RWPE2 (cell line): ENCODE measurements around the gene ZNF681.
A peak's percentile ranks its signal among the peaks of the same experiment; 100 is the strongest.
"Not testable (repeated sequence)": the region's sequence is repeated elsewhere in the genome, so short reads cannot be mapped to it uniquely, and the experiment has no call there.

Experiments used
- ATAC-seq: fragments of 200-7000 bp; cut with Tn5 transposase; 3 replicates; pipeline ENCODE4 v1.9.1; 2021; ENCODE audit warnings: low read depth
- DNase-seq: peaks from one replicate; pipeline ENCODE4 v3.0.0-alpha.2; 2020; ENCODE audit warnings: low spot score
- H3K27ac ChIP-seq: fragments of 450-650 bp; 2 replicates; pipeline ENCODE4 v1.5.1; 2017; ENCODE audit warnings: mild to moderate bottlenecking; ENCODE audit not compliant: poor library complexity, severe bottlenecking
- H3K27me3 ChIP-seq: fragments of 250-450 bp; sonication (Bioruptor Pico); 2 replicates; pipeline ENCODE4 v1.5.1; 2021; ENCODE audit warnings: mild to moderate bottlenecking, moderate library complexity; ENCODE audit not compliant: insufficient read depth, poor library complexity, severe bottlenecking
- H3K36me3 ChIP-seq: fragments of 250-450 bp; sonication (Bioruptor Pico); 2 replicates; pipeline ENCODE4 v1.5.1; 2020; ENCODE audit warnings: low read depth, mild to moderate bottlenecking, moderate library complexity
- H3K4me1 ChIP-seq: fragments of 250-450 bp; sonication (Bioruptor Pico); 2 replicates; pipeline ENCODE4 v1.5.1; 2021; ENCODE audit warnings: mild to moderate bottlenecking, moderate library complexity; ENCODE audit not compliant: insufficient read depth, poor library complexity, severe bottlenecking
- H3K4me3 ChIP-seq: fragments of 250-450 bp; sonication (Bioruptor Pico); 2 replicates; pipeline ENCODE4 v1.5.1; 2021; ENCODE audit warnings: mild to moderate bottlenecking, moderate library complexity; ENCODE audit not compliant: severe bottlenecking
- H3K9me3 ChIP-seq: fragments of 250-450 bp; sonication (Bioruptor Pico); 2 replicates; pipeline ENCODE4 v1.5.1; 2021; ENCODE audit warnings: mild to moderate bottlenecking, moderate library complexity; ENCODE audit not compliant: severe bottlenecking
- TF ChIP-seq, protein P1 (sequence below): fragments of 450-650 bp; IDR thresholded peaks from one replicate; pipeline ENCODE4 v1.5.1; 2017; ENCODE audit warnings: mild to moderate bottlenecking, moderate library complexity; ENCODE audit not compliant: poor library complexity, severe bottlenecking

ZNF681 gene

DNA sequence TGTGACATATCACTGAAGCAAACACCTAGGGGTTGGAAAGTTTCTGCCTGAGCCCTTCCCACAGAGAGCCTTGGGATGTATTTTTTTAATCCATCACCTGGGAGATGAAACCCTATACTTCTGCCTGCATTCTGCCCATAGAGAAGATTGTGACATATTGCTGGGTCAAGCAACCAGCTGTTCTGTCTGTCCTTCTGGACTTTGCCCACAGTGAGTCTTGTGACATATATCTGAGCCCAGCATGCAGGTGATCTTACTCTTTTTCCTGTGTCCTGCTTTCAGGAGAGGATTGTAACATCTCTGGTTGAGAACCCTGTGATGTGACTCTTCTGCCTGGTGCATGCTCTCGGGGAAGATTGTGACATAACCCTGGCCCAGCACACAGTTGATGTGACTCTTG, 24.9 kb upstream of the ZNF681 start:
- DNase-seq: no peak
- no peak overlapping the region for H3K4me3 ChIP-seq
- peaks cover 7% of the 10 kb centered on the region; the same call in 1 of the 2 replicates for H3K36me3 ChIP-seq
- H3K27ac ChIP-seq: no peak overlapping the region
- no peak for ATAC-seq
- TF ChIP-seq, protein P1, sequence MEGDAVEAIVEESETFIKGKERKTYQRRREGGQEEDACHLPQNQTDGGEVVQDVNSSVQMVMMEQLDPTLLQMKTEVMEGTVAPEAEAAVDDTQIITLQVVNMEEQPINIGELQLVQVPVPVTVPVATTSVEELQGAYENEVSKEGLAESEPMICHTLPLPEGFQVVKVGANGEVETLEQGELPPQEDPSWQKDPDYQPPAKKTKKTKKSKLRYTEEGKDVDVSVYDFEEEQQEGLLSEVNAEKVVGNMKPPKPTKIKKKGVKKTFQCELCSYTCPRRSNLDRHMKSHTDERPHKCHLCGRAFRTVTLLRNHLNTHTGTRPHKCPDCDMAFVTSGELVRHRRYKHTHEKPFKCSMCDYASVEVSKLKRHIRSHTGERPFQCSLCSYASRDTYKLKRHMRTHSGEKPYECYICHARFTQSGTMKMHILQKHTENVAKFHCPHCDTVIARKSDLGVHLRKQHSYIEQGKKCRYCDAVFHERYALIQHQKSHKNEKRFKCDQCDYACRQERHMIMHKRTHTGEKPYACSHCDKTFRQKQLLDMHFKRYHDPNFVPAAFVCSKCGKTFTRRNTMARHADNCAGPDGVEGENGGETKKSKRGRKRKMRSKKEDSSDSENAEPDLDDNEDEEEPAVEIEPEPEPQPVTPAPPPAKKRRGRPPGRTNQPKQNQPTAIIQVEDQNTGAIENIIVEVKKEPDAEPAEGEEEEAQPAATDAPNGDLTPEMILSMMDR: no peak
- H3K27me3 ChIP-seq: no peaks in the 10 kb centered on the region
- no peaks in the 10 kb centered on the region for H3K4me1 ChIP-seq
- no peaks in the 10 kb centered on the region for H3K9me3 ChIP-seq

DNA sequence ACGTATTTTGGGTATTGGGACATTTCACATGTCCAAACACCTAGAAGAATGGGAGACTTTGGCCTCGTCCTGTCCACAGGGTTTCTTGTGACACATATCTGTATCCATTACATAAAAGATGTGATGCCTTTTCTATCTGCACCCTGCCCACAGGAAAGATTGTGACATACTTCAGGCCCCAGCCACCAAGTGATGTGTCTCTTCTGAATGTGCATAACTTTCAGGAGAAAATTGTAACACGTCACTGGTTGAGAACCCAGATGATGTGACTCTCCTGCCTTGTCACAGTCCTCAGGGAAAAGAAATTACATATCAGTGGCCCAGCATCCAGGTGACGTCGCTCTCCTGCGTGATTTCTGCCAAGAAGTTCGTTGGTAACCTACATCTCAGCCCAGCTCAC, 21.0 kb upstream of the ZNF681 start:
- TF ChIP-seq, protein P1: no peak
- DNase-seq (no peak), ATAC-seq (no peak)
- Histone ChIP-seq H3K9me3 (no peaks in the 10 kb centered on the region), H3K27me3 (no peaks in the 10 kb centered on the region), H3K4me1 (no peaks in the 10 kb centered on the region), H3K27ac (no peak overlapping the region), H3K36me3 (peaks cover 22% of the 10 kb centered on the region; the same call in 1 of the 2 replicates), H3K4me3 (no peak overlapping the region)

DNA sequence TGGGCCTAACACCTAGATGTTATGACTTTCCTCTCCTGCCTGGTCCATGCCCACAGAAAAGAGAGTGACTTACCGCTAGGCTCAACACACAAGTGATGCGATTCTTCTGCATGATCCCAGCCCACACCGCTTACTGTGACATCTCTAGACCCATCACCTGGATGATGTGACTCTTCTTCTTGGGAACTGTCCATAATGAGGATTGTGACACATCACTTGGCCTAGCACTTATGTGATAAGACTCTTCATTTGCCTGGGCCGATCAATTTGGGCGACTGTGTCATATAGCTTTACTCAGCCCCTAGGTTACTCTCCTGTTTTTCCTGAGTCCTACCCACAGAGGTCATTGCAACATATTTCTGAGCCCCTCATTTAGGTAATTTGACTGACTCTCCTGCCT, 19.9 kb upstream of the ZNF681 start:
- Histone ChIP-seq H3K27ac (no peak overlapping the region), H3K9me3 (no peaks in the 10 kb centered on the region), H3K4me1 (no peaks in the 10 kb centered on the region), H3K4me3 (no peak overlapping the region), H3K36me3 (peaks cover 28% of the 10 kb centered on the region), H3K27me3 (no peaks in the 10 kb centered on the region)
- TF ChIP-seq, protein P1: no peak
- ATAC-seq: no peak
- no peak for DNase-seq

DNA sequence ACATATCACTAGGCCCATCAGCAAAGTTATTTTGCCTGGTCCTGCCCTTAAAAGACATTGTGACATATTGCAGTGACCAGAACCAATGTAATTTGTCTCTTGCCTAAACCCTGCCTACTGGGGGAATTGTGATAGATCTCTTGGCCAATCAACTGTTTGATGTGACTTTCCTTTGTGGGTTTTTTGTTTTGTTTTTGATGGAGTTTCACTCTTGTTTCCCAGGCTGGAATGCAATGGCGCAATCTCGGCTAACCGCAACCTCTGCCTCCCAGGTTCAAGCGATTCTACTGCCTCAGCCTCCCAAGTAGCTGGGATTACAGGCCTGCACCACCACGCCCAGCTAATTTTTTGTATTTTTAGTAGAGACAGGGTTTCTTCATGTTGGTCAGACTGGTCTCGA, 19.3 kb upstream of the ZNF681 start:
- H3K4me3 ChIP-seq, H3K27me3 ChIP-seq, H3K27ac ChIP-seq, DNase-seq, H3K4me1 ChIP-seq, H3K9me3 ChIP-seq, ATAC-seq: not testable (repeated sequence)
- peaks cover 31% of the 10 kb centered on the region for H3K36me3 ChIP-seq

DNA sequence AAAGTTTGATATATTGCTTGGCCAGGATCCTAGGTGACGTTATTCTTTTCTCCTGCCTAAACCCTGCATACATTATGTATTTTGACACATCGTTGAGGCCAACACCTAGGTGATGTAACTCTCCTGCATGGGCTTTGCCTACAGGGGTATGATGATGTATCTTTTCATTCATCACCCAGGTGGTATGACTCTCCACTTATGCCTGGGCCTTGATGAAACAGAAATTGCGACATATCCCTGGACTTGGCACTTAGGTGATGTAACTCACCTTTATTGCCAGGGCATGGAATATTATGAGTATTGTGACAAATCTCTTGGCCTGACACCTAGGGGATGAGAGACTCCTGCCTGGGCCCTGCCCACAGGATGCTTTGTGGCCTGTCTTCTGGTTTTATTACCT, 18.5 kb upstream of the ZNF681 start:
- no peak for DNase-seq

More for the DNA sequence above, 18.5 kb upstream of the ZNF681 start:
- peak; percentile 36; the same call in 1 of the 3 replicates for ATAC-seq
- Histone ChIP-seq H3K27me3 (no peaks in the 10 kb centered on the region), H3K27ac (no peak overlapping the region), H3K36me3 (peaks cover 31% of the 10 kb centered on the region), H3K4me1 (peaks cover under 1% of the 10 kb centered on the region), H3K4me3 (no peak overlapping the region), H3K9me3 (no peaks in the 10 kb centered on the region)
- TF ChIP-seq, protein P1: no peak
